Endothelial cell of umbilical vein (primary cell): ENCODE measurements around the gene SEMA7A. TPM values are rescaled to one million over a fixed set of nuclear protein-coding genes. Genes with fewer than 3 reads are reported as not detected.

Experiments used
- BruUV-seq: library from RNA; stranded (reverse); fragments of 400-500 nt; replicated peaks from 2 replicates; lab custom pipeline; 2021; lab: Mats Ljungman, UMichigan
- CTCF ChIA-PET: fragments of 300-600, 350-600 bp; sonication (Branson Sonifier 250); formaldehyde crosslinking; loops from one replicate; lab custom pipeline; 2021; ENCODE audit warnings: antibody characterized with exemption, inconsistent platforms; lab: Charles Lee
- POLR2A ChIA-PET: fragments of 300-600, 350-600 bp; sonication (Branson Sonifier 250); formaldehyde crosslinking; loops from one replicate; lab custom pipeline; 2021; ENCODE audit warnings: antibody characterized with exemption, inconsistent platforms; lab: Charles Lee
- DNase-seq: peaks from one replicate; pipeline ENCODE4 v3.0.0-alpha.2; 2011; ENCODE audit warnings: low read depth, low spot score
- FAIRE-seq: peaks from 2 replicates; lab custom pipeline; 2011; peaks lifted over from hg19 to GRCh38; lab: Jason Lieb, UNC
- H2AFZ ChIP-seq: 2 replicates; pipeline ENCODE4 v1.6.0; 2012; ENCODE audit warnings: low read depth, low read length, control low read depth, inconsistent platforms
- H3K27ac ChIP-seq: 2 replicates; pipeline ENCODE4 v1.5.1; 2011; ENCODE audit warnings: low read depth, mild to moderate bottlenecking, control low read depth, low read length, moderate library complexity; ENCODE audit not compliant: insufficient read depth
- H3K27me3 ChIP-seq, 2 experiments: 2 replicates each; pipeline versions ENCODE4 v1.6.0 to v1.6.1; 2011; ENCODE audit warnings: low read length in 2 of 2, mixed read lengths in 1 of 2; ENCODE audit not compliant: control insufficient read depth in 2 of 2, insufficient read depth in 2 of 2
- H3K36me3 ChIP-seq, 2 experiments: 2 replicates in 1 of 2; 3 replicates in 1 of 2; pipeline ENCODE4 v1.5.1; 2011; ENCODE audit warnings: low read length in 2 of 2, mild to moderate bottlenecking in 1 of 2, moderate library complexity in 1 of 2; ENCODE audit not compliant: control insufficient read depth in 2 of 2, insufficient read depth in 2 of 2; ENCODE audit errors: extremely low read depth in 1 of 2
- H3K4me1 ChIP-seq: 3 replicates; pipeline ENCODE4 v1.5.1; 2011; ENCODE audit warnings: mild to moderate bottlenecking, low read length; ENCODE audit not compliant: control insufficient read depth, insufficient read depth; ENCODE audit errors: extremely low read depth
- H3K4me2 ChIP-seq: 2 replicates; pipeline ENCODE4 v1.6.1; 2011; ENCODE audit warnings: low read length, control low read depth, mixed read lengths; ENCODE audit not compliant: insufficient read depth
- H3K4me3 ChIP-seq, 3 experiments: fragments of 200-600 bp in 1 of 3; sonication (generic), shearing (Covaris generic) in 1 of 3; replicated peaks in 1 of 3; 2 replicates each; pipeline ENCODE4 v1.5.1; 2011 to 2016; ENCODE audit warnings: control low read depth in 3 of 3, low read length in 3 of 3, mild to moderate bottlenecking in 2 of 3, inconsistent platforms in 1 of 3, low read depth in 1 of 3, moderate library complexity in 1 of 3; ENCODE audit not compliant: insufficient read depth in 1 of 3
- H3K79me2 ChIP-seq: 2 replicates; pipeline ENCODE4 v1.6.0; 2012; ENCODE audit warnings: low read length, inconsistent platforms; ENCODE audit not compliant: control insufficient read depth, insufficient read depth
- H3K9ac ChIP-seq: replicated peaks from 2 replicates; pipeline ENCODE3; 2011; ENCODE audit warnings: low read length, control low read depth; ENCODE audit not compliant: insufficient read depth; ENCODE audit errors: extremely low read depth
- H3K9me1 ChIP-seq: replicated peaks from 3 replicates; pipeline ENCODE4 v1.6.0; 2011; ENCODE audit warnings: mild to moderate bottlenecking, low read length; ENCODE audit not compliant: control insufficient read depth, insufficient read depth; ENCODE audit errors: extremely low read depth
- H3K9me3 ChIP-seq: replicated peaks from 2 replicates; pipeline ENCODE4 v1.5.1; 2012; ENCODE audit warnings: low read length, inconsistent platforms; ENCODE audit not compliant: control insufficient read depth, insufficient read depth
- H4K20me1 ChIP-seq: replicated peaks from 2 replicates; pipeline ENCODE3; 2011; ENCODE audit warnings: mild to moderate bottlenecking, low read length; ENCODE audit not compliant: control insufficient read depth, insufficient read depth; ENCODE audit errors: extremely low read depth
- CTCF ChIP-seq, 2 donors: IDR thresholded peaks; 1 replicate in 1 of 2; 2 replicates in 1 of 2; pipeline ENCODE4 v1.5.1; 2011; ENCODE audit warnings: low read length in 2 of 2, mild to moderate bottlenecking in 2 of 2, moderate library complexity in 2 of 2, control low read depth in 1 of 2, inconsistent platforms in 1 of 2, low read depth in 1 of 2; ENCODE audit not compliant: insufficient read depth in 1 of 2; ENCODE audit errors: extremely low read depth in 1 of 2
- EZH2 ChIP-seq: IDR thresholded peaks from 2 replicates; pipeline ENCODE4 v1.6.1; 2012; ENCODE audit warnings: borderline replicate concordance, low read depth, mild to moderate bottlenecking, moderate library complexity, low read length, inconsistent platforms; ENCODE audit not compliant: severe bottlenecking
- FOS ChIP-seq: IDR thresholded peaks from 2 replicates; pipeline ENCODE4 v1.6.1; 2011; ENCODE audit warnings: mild to moderate bottlenecking, low read length, moderate library complexity, borderline replicate concordance; ENCODE audit not compliant: insufficient read depth
- GATA2 ChIP-seq: IDR thresholded peaks from 2 replicates; pipeline ENCODE4 v1.7.0; 2011; ENCODE audit warnings: low read depth, mild to moderate bottlenecking, moderate library complexity, mixed read lengths, low read length; ENCODE audit not compliant: insufficient read length, insufficient read depth
- JUN ChIP-seq: IDR thresholded peaks from 2 replicates; pipeline ENCODE4 v1.6.1; 2011; ENCODE audit warnings: borderline replicate concordance, low read depth; ENCODE audit not compliant: insufficient read length, insufficient read depth
- MAX ChIP-seq: IDR thresholded peaks from 2 replicates; pipeline ENCODE4 v1.6.1; 2011; ENCODE audit not compliant: insufficient read depth, insufficient read length
- MYC ChIP-seq: IDR thresholded peaks from one replicate; pipeline ENCODE4 v1.6.1; 2011; ENCODE audit warnings: mild to moderate bottlenecking, low read depth, low read length
- POLR2A ChIP-seq: IDR thresholded peaks from 2 replicates; pipeline ENCODE4 v1.6.1; 2012; ENCODE audit warnings: low read depth, mild to moderate bottlenecking, control low read depth, low read length
- POLR2AphosphoS5 ChIP-seq: IDR thresholded peaks from 2 replicates; pipeline ENCODE4 v1.6.1; 2012; ENCODE audit warnings: low read depth, mild to moderate bottlenecking, control low read depth, low read length, moderate library complexity; ENCODE audit not compliant: insufficient read depth
- dilution Hi-C: fragments of 300-500 bp; cut with MboI; formaldehyde crosslinking; loops from one replicate; pipeline ENCODE4 v1.15.0; 2019; ENCODE audit warnings: low sequenced_read_pairs; ENCODE audit not compliant: extremely low pct_ligation_motif_present
- intact Hi-C: fragments of 100-400 bp; cut with micrococcal nuclease; formaldehyde crosslinking; loops from one replicate; pipeline ENCODE4 v1.10.0; 2022
- polyA plus RNA-seq, 4 experiments: library from polyadenylated mRNA; depleted of rRNA in 3 of 4; stranded (reverse) in 3 of 4; unstranded in 1 of 4; fragments of >200 nt; gene quantifications; 2 replicates each; pipeline versions ENCODE4 v1.2.1 to v1.2.3, GENCODE V29; 2011 to 2012; ENCODE audit warnings: missing spikeins in 1 of 4
- total RNA-seq: library from RNA; stranded (reverse); gene quantifications from 2 replicates; pipeline ENCODE4 v1.2.3, GENCODE V29; 2021

The SEMA7A gene
- total and polyA plus RNA-seq, 2 donors (not counting 3 experiments of a cell fraction or from before 2014, with no cell fraction given), result 1.7 to 2.0 TPM

GRCh38 chr15:74425630-74426029 lies 8.1 kb downstream of the SEMA7A start:
- H3K9ac ChIP-seq, result no peak overlapping the region
- dilution Hi-C loops (no loop called here), intact Hi-C loops (no loop called here)
- BruUV-seq, result no TSS peak
- POLR2A ChIA-PET, result no interaction called here
- no peaks in the 10 kb centered on the region for H3K36me3 ChIP-seq
- no peak for FAIRE-seq
- H3K4me1 ChIP-seq, result no peaks in the 10 kb centered on the region
- CTCF ChIA-PET, result interaction anchor here (1.5 kb wide), 1 partner anchor 44 kb away, joined by 3 read pairs; no protein-coding TSS in a partner anchor
- H3K9me3 ChIP-seq, result no peaks in the 10 kb centered on the region
- DNase-seq, result no peak
- no peak overlapping the region for H3K4me3 ChIP-seq
- no peak overlapping the region for H3K4me2 ChIP-seq
- no peak overlapping the region for H3K27ac ChIP-seq
- H2AFZ ChIP-seq, result no peak overlapping the region
- H3K79me2 ChIP-seq, result no peaks in the 10 kb centered on the region
- TF ChIP-seq MYC (no peak), POLR2AphosphoS5 (no peak), MAX (no peak), GATA2 (no peak), JUN (no peak), POLR2A (no peak), CTCF (IDR thresholded peaks at IDR 0.05; ENCODE audit: extremely low read depth in 1 of 2, insufficient read depth in 1 of 2, low read depth in 1 of 2, low read length in 2 of 2) (no peak), EZH2 (no peak), FOS (no peak)
- H4K20me1 ChIP-seq, result no peaks in the 10 kb centered on the region
- peaks cover 2 to 6% of the 10 kb centered on the region in 2 experiments for H3K27me3 ChIP-seq
- no peaks in the 10 kb centered on the region for H3K9me1 ChIP-seq
